T-helper 2 cell (primary cell): ENCODE measurements around the gene OR51V1.
"Not testable (repeated sequence)": the region's sequence is repeated elsewhere in the genome, so short reads cannot be mapped to it uniquely, and the experiment has no call there.

Experiments used
- DNase-seq, 5 experiments: peaks; one replicate each; pipeline versions ENCODE4 v3.0.0 to v3.0.0-alpha.2; 2012 to 2022

OR51V1 gene

GRCh38 chr11:5230266-5230665 lies 29.8 kb upstream of the OR51V1 start:
- DNase-seq, result no peak

GRCh38 chr11:5229796-5230195 lies 29.3 kb upstream of the OR51V1 start:
- DNase-seq, result no peak

- DNase-seq, result no peak
Observed at GRCh38 chr11:5229356-5229755, 28.9 kb upstream of the OR51V1 start.

- no peak for DNase-seq
Observed at GRCh38 chr11:5228124-5228523, 27.6 kb upstream of the OR51V1 start.

GRCh38 chr11:5227681-5228080 lies 27.2 kb upstream of the OR51V1 start:
- no peak for DNase-seq

GRCh38 chr11:5226732-5227310 lies 26.3 kb upstream of the OR51V1 start, which contains the start of gene HBB:
Gene HBB (minus strand): TSS chr11:5227071. CDS start chr11:5227021, 50 bp downstream.
- DNase-seq, result no peak

GRCh38 chr11:5225480-5225871 lies 25.0 kb upstream of the OR51V1 start:
- DNase-seq, result no peak

- no peak for DNase-seq
Observed at GRCh38 chr11:5224538-5225479, 24.3 kb upstream of the OR51V1 start.

- no peak for DNase-seq
Observed at GRCh38 chr11:5223686-5224085, 23.2 kb upstream of the OR51V1 start.

- no peak for DNase-seq
Observed at GRCh38 chr11:5223146-5223545, 22.7 kb upstream of the OR51V1 start.

GRCh38 chr11:5210376-5210885 lies 9.9 kb upstream of the OR51V1 start:
- DNase-seq, result no peak

- DNase-seq, result peak in 1 of 5 experiments; percentile 1
Observed at GRCh38 chr11:5204787-5205186, 4.3 kb upstream of the OR51V1 start.

- DNase-seq, result no peak
Observed at GRCh38 chr11:5203366-5203765, 2.9 kb upstream of the OR51V1 start.

GRCh38 chr11:5198285-5198684 lies 2.2 kb downstream of the OR51V1 start:
- DNase-seq, result no peak

GRCh38 chr11:5197536-5197935 lies 2.9 kb downstream of the OR51V1 start:
- no peak for DNase-seq

- DNase-seq, result no peak
Observed at GRCh38 chr11:5196731-5197130, 3.8 kb downstream of the OR51V1 start.

GRCh38 chr11:5196067-5196466 lies 4.4 kb downstream of the OR51V1 start:
- no peak for DNase-seq

- no peak for DNase-seq
Observed at GRCh38 chr11:5192738-5193137, 7.7 kb downstream of the OR51V1 start.

- no peak for DNase-seq
Observed at GRCh38 chr11:5188201-5188600, 12.3 kb downstream of the OR51V1 start.

GRCh38 chr11:5178046-5178837 lies 22.2 kb downstream of the OR51V1 start:
- no peak for DNase-seq

- DNase-seq, result no peak
Observed at GRCh38 chr11:5174934-5175333, 25.5 kb downstream of the OR51V1 start.

GRCh38 chr11:5171856-5172255 lies 28.6 kb downstream of the OR51V1 start:
- DNase-seq, result no peak

GRCh38 chr11:5165898-5166297 lies 34.6 kb downstream of the OR51V1 start:
- not testable (repeated sequence) for DNase-seq
